ENCODE data around the gene KRTCAP2. TPM values are rescaled to one million over a fixed set of nuclear protein-coding genes. Genes with fewer than 3 reads are reported as not detected.

Gene KRTCAP2
- total and polyA plus RNA-seq, 4 donors: 49.8 to 224 (median 99.8) TPM

DNA sequence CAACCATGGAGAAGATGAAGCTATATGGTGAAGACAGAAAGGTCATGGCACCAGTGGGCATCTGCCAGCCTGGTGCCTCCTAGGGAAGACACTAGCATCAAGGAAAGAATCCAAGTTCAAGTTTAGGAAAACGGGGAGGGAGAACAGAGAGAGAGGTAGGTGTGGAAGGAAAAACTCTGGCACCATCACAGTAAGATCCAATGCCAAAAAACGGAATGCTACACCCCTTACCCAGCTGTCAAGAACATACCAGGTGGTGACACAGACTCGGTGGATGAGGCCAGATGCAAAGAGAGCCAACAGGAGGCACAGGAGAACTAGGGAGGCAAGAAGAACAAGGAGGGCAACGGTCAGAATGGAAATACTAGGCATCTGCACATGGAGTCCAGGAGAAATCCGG, 3.6 kb downstream of the KRTCAP2 start:
- Histone ChIP-seq H3K4me3 (ENCODE audit: low read depth in 1 of 3, low read length in 3 of 3) (no peak overlapping the region), H3K9me3 (ENCODE audit: control insufficient read depth in 4 of 4, low read length in 3 of 4) (no peaks in the 10 kb centered on the region), H3K9ac (ENCODE audit: low read depth in 1 of 2, low read length in 2 of 2) (no peak overlapping the region), H3K27me3 (ENCODE audit: control insufficient read depth in 4 of 4, insufficient read depth in 4 of 4, low read length in 3 of 4) (peaks cover 0 to 3% (median 0%) of the 10 kb centered on the region in 4 donors), H3K4me1 (ENCODE audit: control insufficient read depth in 4 of 4, insufficient read depth in 4 of 4, low read length in 3 of 4) (peaks cover 0 to 21% (median 15%) of the 10 kb centered on the region in 4 donors), H3K36me3 (ENCODE audit: control insufficient read depth in 4 of 4, insufficient read depth in 3 of 4, low read depth in 1 of 4, low read length in 3 of 4) (peaks cover 0 to 11% (median 5%) of the 10 kb centered on the region in 4 donors), H3K27ac (ENCODE audit: low read depth in 1 of 2, low read length in 2 of 2) (no peak overlapping the region)
- 76% methylated on average over 5 of the region's 5 CpGs for WGBS
- TF ChIP-seq JUND (IDR thresholded peaks at IDR 0.05) (no peak), GABPA (IDR thresholded peaks at IDR 0.05 in 1 of 2, conservative IDR thresholded peaks at IDR 0.05 in 1 of 2) (no peak), EGR1 (IDR thresholded peaks at IDR 0.05; ENCODE audit: low read depth in 2 of 2) (no peak), RAD21 (IDR thresholded peaks at IDR 0.05) (no peak), FOXA1 (IDR thresholded peaks at IDR 0.05) (no peak), TAF1 (conservative IDR thresholded peaks at IDR 0.05) (no peak), RXRA (IDR thresholded peaks at IDR 0.05) (no peak), MAX (IDR thresholded peaks at IDR 0.05) (no peak), SP1 (IDR thresholded peaks at IDR 0.05) (no peak), NR2F2 (IDR thresholded peaks at IDR 0.05) (no peak), HNF4G (IDR thresholded peaks at IDR 0.05) (no peak), HNF4A (conservative IDR thresholded peaks at IDR 0.05) (no peak), FOXA2 (IDR thresholded peaks at IDR 0.05) (no peak), YY1 (IDR thresholded peaks at IDR 0.05) (no peak)
- TF ChIP-seq, protein P1, sequence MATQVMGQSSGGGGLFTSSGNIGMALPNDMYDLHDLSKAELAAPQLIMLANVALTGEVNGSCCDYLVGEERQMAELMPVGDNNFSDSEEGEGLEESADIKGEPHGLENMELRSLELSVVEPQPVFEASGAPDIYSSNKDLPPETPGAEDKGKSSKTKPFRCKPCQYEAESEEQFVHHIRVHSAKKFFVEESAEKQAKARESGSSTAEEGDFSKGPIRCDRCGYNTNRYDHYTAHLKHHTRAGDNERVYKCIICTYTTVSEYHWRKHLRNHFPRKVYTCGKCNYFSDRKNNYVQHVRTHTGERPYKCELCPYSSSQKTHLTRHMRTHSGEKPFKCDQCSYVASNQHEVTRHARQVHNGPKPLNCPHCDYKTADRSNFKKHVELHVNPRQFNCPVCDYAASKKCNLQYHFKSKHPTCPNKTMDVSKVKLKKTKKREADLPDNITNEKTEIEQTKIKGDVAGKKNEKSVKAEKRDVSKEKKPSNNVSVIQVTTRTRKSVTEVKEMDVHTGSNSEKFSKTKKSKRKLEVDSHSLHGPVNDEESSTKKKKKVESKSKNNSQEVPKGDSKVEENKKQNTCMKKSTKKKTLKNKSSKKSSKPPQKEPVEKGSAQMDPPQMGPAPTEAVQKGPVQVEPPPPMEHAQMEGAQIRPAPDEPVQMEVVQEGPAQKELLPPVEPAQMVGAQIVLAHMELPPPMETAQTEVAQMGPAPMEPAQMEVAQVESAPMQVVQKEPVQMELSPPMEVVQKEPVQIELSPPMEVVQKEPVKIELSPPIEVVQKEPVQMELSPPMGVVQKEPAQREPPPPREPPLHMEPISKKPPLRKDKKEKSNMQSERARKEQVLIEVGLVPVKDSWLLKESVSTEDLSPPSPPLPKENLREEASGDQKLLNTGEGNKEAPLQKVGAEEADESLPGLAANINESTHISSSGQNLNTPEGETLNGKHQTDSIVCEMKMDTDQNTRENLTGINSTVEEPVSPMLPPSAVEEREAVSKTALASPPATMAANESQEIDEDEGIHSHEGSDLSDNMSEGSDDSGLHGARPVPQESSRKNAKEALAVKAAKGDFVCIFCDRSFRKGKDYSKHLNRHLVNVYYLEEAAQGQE (IDR thresholded peaks at IDR 0.05): no peak
- TF ChIP-seq, protein P2, sequence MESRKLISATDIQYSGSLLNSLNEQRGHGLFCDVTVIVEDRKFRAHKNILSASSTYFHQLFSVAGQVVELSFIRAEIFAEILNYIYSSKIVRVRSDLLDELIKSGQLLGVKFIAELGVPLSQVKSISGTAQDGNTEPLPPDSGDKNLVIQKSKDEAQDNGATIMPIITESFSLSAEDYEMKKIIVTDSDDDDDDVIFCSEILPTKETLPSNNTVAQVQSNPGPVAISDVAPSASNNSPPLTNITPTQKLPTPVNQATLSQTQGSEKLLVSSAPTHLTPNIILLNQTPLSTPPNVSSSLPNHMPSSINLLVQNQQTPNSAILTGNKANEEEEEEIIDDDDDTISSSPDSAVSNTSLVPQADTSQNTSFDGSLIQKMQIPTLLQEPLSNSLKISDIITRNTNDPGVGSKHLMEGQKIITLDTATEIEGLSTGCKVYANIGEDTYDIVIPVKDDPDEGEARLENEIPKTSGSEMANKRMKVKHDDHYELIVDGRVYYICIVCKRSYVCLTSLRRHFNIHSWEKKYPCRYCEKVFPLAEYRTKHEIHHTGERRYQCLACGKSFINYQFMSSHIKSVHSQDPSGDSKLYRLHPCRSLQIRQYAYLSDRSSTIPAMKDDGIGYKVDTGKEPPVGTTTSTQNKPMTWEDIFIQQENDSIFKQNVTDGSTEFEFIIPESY (IDR thresholded peaks at IDR 0.05): no peak
- TF ChIP-seq, protein P3, sequence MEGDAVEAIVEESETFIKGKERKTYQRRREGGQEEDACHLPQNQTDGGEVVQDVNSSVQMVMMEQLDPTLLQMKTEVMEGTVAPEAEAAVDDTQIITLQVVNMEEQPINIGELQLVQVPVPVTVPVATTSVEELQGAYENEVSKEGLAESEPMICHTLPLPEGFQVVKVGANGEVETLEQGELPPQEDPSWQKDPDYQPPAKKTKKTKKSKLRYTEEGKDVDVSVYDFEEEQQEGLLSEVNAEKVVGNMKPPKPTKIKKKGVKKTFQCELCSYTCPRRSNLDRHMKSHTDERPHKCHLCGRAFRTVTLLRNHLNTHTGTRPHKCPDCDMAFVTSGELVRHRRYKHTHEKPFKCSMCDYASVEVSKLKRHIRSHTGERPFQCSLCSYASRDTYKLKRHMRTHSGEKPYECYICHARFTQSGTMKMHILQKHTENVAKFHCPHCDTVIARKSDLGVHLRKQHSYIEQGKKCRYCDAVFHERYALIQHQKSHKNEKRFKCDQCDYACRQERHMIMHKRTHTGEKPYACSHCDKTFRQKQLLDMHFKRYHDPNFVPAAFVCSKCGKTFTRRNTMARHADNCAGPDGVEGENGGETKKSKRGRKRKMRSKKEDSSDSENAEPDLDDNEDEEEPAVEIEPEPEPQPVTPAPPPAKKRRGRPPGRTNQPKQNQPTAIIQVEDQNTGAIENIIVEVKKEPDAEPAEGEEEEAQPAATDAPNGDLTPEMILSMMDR (IDR thresholded peaks at IDR 0.05; ENCODE audit: low read depth, low read length, missing input control): no peak
- DNase-seq (ENCODE audit: low spot score): no peak
